Type B pancreatic cell (in vitro differentiated cells): Measurements from ENCODE around the gene NPTX1. TPM values are rescaled to one million over a fixed set of nuclear protein-coding genes. Genes with fewer than 3 reads are reported as not detected.

Source experiments
- DNase-seq: peaks from one replicate; pipeline ENCODE4 v3.0.0; 2021; ENCODE audit warnings: mixed read lengths; ENCODE audit not compliant: unreplicated experiment; ENCODE audit errors: extremely low spot score
- H3K27ac Mint-ChIP-seq: 2 replicates; pipeline ENCODE4 v1.8.0; 2021; ENCODE audit warnings: mild to moderate bottlenecking, mixed read lengths
- H3K27me3 Mint-ChIP-seq: 2 replicates; pipeline ENCODE4 v1.8.0; 2021; ENCODE audit warnings: mixed read lengths
- H3K36me3 Mint-ChIP-seq: 2 replicates; pipeline ENCODE4 v1.8.0; 2021; ENCODE audit warnings: mixed read lengths
- H3K4me1 Mint-ChIP-seq: one replicate; pipeline ENCODE4 v1.8.0; 2021; ENCODE audit warnings: mixed read lengths; ENCODE audit not compliant: unreplicated experiment
- H3K4me3 Mint-ChIP-seq: 2 replicates; pipeline ENCODE4 v1.8.0; 2021; ENCODE audit warnings: mild to moderate bottlenecking, mixed read lengths
- H3K9me3 Mint-ChIP-seq: 2 replicates; pipeline ENCODE4 v1.8.0; 2021; ENCODE audit warnings: mixed read lengths
- total RNA-seq: library from RNA; stranded (reverse); gene quantifications from 2 replicates; pipeline ENCODE4 v1.2.1, GENCODE V29; 2021; ENCODE audit warnings: low replicate concordance
- TF ChIP-seq, protein P1 (sequence below): fragments of 200-600 bp; sonication (generic); conservative IDR thresholded peaks from 2 replicates; pipeline ENCODE4 v1.5.0; 2021; ENCODE audit warnings: antibody characterized with exemption, mild to moderate bottlenecking

Gene NPTX1
- total RNA-seq, 1 donor from 2014 or later = 4.7 TPM

DNA sequence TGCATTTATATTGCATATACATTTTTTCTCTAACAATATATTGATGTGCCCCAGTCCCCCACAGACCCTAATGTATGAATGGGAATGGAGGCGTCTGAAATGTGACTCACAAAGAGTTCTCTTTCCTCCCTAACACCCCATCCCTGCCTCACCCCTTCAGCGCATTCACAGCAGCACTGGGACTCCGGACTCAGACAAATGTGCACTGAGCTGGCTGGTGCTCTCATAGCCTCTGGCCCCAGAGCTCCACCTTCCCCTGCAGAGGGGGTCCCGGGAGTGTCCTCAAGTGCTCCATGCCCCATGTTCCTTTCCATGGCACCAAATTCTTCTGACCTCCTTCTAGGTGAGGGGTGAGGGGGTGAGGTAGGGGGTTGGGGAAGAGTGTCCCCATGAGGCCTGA, 20.6 kb downstream of the NPTX1 start:
- no peaks in the 10 kb centered on the region for H3K36me3 Mint-ChIP-seq
- H3K9me3 Mint-ChIP-seq = no peaks in the 10 kb centered on the region
- H3K4me1 Mint-ChIP-seq = peaks cover 12% of the 10 kb centered on the region
- peaks cover 33% of the 10 kb centered on the region for H3K27me3 Mint-ChIP-seq
- DNase-seq = no peak
- TF ChIP-seq, protein P1, sequence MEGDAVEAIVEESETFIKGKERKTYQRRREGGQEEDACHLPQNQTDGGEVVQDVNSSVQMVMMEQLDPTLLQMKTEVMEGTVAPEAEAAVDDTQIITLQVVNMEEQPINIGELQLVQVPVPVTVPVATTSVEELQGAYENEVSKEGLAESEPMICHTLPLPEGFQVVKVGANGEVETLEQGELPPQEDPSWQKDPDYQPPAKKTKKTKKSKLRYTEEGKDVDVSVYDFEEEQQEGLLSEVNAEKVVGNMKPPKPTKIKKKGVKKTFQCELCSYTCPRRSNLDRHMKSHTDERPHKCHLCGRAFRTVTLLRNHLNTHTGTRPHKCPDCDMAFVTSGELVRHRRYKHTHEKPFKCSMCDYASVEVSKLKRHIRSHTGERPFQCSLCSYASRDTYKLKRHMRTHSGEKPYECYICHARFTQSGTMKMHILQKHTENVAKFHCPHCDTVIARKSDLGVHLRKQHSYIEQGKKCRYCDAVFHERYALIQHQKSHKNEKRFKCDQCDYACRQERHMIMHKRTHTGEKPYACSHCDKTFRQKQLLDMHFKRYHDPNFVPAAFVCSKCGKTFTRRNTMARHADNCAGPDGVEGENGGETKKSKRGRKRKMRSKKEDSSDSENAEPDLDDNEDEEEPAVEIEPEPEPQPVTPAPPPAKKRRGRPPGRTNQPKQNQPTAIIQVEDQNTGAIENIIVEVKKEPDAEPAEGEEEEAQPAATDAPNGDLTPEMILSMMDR = no peak
- peak overlapping the region; percentile 92 for H3K4me3 Mint-ChIP-seq
- H3K27ac Mint-ChIP-seq = peak overlapping the region; percentile 94

- no peaks in the 10 kb centered on the region for H3K9me3 Mint-ChIP-seq
Measured at GRCh38 chr17:80455336-80455710, 21.1 kb downstream of the NPTX1 start.

GRCh38 chr17:80454557-80455335, 21.7 kb downstream of the NPTX1 start:
- TF ChIP-seq, protein P1 = no peak
- Mint-ChIP-seq H3K36me3 (no peaks in the 10 kb centered on the region), H3K4me3 (peak overlapping the region; percentile 92), H3K9me3 (no peaks in the 10 kb centered on the region), H3K4me1 (peaks cover 12% of the 10 kb centered on the region), H3K27ac (peak overlapping the region; percentile 94), H3K27me3 (peaks cover 22% of the 10 kb centered on the region)
- peak; percentile 98 for DNase-seq

More at GRCh38 chr17:80455336-80455710, 21.1 kb downstream of the NPTX1 start:
- H3K4me1 Mint-ChIP-seq = peaks cover 12% of the 10 kb centered on the region
- H3K27ac Mint-ChIP-seq = peak overlapping the region; percentile 94
- no peak for DNase-seq
- H3K27me3 Mint-ChIP-seq = peaks cover 28% of the 10 kb centered on the region
- peak overlapping the region; percentile 92 for H3K4me3 Mint-ChIP-seq
- no peaks in the 10 kb centered on the region for H3K36me3 Mint-ChIP-seq
- TF ChIP-seq, protein P1 = no peak

- H3K9me3 Mint-ChIP-seq = no peaks in the 10 kb centered on the region
- H3K27me3 Mint-ChIP-seq = peaks cover 16% of the 10 kb centered on the region
- peak overlapping the region; percentile 88 for H3K27ac Mint-ChIP-seq
- peaks cover 12% of the 10 kb centered on the region for H3K4me1 Mint-ChIP-seq
- no peaks in the 10 kb centered on the region for H3K36me3 Mint-ChIP-seq
- peak overlapping the region; percentile 92 for H3K4me3 Mint-ChIP-seq
- no peak for DNase-seq
- TF ChIP-seq, protein P1 = no peak
Measured at GRCh38 chr17:80453998-80454556, 22.3 kb downstream of the NPTX1 start.

DNA sequence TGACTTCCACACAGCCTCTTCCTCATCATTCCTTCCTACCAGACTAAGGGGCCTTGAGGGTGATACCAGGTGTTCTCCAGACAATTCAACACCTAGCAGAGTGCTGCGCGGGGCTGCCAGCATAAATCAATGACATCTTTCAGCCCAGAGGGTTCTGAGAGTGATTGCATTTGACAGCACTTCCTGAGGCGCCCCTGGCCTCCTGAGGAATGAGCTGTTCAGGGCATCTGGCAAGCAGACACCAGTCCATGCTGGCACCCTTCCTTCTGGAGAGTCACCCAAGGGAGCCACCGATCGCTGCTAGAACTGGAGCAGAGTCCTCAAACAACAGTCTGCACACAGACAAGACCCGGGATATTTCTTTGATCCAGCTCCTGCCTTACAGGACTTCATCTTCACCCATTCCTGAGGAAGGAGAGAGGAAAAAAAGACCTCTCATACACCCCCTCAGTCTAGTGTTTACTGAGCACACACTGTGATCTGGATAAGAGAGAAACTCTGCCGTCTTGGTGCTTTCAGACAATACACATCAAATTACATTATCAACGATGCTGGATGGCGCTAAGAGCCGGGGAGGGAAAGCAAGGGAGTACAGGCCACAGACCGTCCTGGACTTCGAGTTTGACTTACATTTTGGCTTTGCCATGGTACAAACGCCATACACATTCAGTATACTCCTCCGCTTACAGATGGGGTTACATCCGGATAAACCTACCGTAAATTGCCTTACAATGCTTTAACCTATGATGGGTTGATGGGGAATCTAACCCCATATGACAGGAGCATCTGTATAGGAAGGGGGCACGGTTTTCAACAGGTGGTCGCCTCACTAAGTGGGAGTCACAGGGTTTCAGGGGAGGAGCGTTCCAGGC, 23.0 kb downstream of the NPTX1 start:
- Mint-ChIP-seq H3K4me3 (peak overlapping the region; percentile 92), H3K27ac (peak overlapping the region; percentile 88), H3K27me3 (peaks cover 9% of the 10 kb centered on the region), H3K4me1 (peaks cover 12% of the 10 kb centered on the region), H3K36me3 (no peaks in the 10 kb centered on the region), H3K9me3 (no peaks in the 10 kb centered on the region)
- TF ChIP-seq, protein P1 = no peak
- no peak for DNase-seq
